C4-2B (cell line): ENCODE results near the gene ASIC4.

Experiments
- H3K27ac ChIP-seq: fragments of 450-650 bp; 2 replicates; pipeline ENCODE4 v1.5.1; 2017
- ZFX ChIP-seq: fragments of 450-650 bp; IDR thresholded peaks from 2 replicates; pipeline ENCODE4 v1.6.1; 2017
- TF ChIP-seq, protein P1 (sequence below): fragments of 450-650 bp; conservative IDR thresholded peaks from 2 replicates; pipeline ENCODE4 v1.5.1; 2017; ENCODE audit warnings: mild to moderate bottlenecking

ASIC4 gene

GRCh38 chr2:219507581-219508443 lies 6.5 kb upstream of the ASIC4 start:
- no peak for TF ChIP-seq ZFX
- TF ChIP-seq, protein P1, sequence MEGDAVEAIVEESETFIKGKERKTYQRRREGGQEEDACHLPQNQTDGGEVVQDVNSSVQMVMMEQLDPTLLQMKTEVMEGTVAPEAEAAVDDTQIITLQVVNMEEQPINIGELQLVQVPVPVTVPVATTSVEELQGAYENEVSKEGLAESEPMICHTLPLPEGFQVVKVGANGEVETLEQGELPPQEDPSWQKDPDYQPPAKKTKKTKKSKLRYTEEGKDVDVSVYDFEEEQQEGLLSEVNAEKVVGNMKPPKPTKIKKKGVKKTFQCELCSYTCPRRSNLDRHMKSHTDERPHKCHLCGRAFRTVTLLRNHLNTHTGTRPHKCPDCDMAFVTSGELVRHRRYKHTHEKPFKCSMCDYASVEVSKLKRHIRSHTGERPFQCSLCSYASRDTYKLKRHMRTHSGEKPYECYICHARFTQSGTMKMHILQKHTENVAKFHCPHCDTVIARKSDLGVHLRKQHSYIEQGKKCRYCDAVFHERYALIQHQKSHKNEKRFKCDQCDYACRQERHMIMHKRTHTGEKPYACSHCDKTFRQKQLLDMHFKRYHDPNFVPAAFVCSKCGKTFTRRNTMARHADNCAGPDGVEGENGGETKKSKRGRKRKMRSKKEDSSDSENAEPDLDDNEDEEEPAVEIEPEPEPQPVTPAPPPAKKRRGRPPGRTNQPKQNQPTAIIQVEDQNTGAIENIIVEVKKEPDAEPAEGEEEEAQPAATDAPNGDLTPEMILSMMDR: no peak
- H3K27ac ChIP-seq: no peak overlapping the region

DNA sequence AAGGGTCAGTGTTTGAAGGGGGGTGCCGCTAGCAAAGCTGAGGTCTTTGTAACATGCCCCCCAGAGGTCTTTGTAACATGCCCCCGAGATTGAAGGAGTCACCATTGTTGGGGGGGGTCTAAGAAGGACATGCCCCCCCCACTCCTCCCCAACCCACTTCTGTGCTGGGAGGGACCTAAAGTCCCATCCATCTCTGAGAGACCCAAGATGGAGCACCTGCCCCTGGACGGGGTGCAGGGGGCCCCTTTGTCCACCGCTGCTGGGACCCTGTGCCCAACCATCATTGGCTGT lies 5.9 kb upstream of the ASIC4 start:
- TF ChIP-seq, protein P1: no peak
- no peak for TF ChIP-seq ZFX

DNA sequence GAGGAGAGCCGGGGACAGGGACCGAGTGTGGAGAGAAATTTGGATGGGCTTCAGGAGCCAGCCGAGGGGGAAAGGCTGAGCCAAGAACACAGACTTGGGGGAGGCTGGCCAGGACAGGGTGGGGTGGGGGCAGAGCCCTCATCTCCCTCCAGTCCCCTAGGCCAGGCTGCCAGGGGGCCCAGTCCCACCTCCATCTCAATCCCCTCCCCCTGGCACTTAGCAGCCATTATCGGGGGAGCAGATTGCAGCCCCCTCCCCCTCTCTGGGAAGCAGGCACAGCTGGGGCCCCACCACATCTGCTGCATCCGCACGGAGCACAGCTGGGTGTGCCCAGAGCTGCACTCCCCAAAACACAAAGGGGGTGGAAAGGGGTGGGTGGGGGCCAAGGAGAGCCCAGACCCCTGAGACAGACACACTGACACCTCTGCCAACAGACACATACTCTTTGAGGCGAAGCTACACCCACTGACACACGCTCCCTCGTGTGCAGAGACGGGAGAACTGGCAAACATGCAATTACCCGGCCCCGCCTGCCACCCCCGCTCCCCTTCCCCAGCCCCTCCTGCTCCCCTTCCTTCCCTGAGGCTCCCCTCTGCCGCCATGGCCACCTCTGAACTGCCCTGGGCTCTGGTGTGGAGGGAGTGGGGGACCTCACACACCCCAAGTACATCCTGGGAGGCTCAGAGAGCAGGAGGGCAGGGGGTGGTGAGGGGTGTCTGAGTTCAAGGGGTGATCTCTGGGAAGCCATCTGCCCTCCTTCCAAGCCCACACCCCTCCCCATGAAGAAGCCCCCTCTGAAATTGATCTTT lies 5.1 kb upstream of the ASIC4 start:
- TF ChIP-seq ZFX: no peak
- TF ChIP-seq, protein P1: no peak

More for the DNA sequence above, 5.9 kb upstream of the ASIC4 start:
- no peak overlapping the region for H3K27ac ChIP-seq

DNA sequence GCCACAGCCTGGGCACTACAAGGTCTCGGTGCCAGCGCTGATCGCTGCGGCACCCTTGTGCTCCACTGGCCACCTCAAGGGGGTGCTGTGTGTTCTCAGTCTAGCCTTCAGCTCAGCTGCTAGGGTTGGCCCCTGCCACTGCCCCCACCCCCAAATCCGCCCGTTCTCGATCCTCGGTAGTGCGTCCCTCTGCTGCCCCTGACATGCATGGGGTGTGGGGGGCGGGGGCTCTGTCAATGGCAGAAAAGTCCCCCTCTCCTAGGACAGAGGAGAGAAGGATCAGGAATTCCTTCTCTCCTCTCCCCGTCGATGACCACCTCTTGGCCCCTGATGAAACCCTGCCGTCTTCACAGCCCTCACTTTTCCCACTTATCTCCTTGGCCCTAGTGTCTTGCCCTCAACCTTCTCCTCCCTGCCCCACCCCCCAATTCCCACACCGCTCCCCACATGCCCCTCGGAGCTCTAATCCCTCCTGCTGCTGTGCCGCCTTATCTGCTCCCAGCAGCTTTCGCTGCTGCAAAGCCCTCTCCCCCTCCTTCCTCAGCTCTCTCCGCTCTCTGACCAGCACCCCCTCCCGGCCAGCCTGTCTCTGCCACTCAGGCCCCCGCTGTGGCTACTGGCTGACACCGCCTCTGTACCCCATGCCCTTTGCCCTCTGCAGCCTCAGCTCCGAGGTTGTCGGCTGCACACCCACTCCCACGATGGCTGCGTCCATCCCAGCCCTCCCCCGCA lies 4.3 kb upstream of the ASIC4 start:
- no peak overlapping the region for H3K27ac ChIP-seq
- TF ChIP-seq, protein P1: peak; percentile 79
- no peak for TF ChIP-seq ZFX

More for the DNA sequence above, 5.1 kb upstream of the ASIC4 start:
- H3K27ac ChIP-seq: no peak overlapping the region

- H3K27ac ChIP-seq: no peak overlapping the region
These were observed 3.7 kb upstream of the ASIC4 start for GRCh38 chr2:219510512-219511135.

GRCh38 chr2:219511547-219512325 lies 2.5 kb upstream of the ASIC4 start:
- no peak overlapping the region for H3K27ac ChIP-seq

More at GRCh38 chr2:219510512-219511135, 3.7 kb upstream of the ASIC4 start:
- no peak for TF ChIP-seq ZFX
- TF ChIP-seq, protein P1: no peak

More at GRCh38 chr2:219511547-219512325, 2.5 kb upstream of the ASIC4 start:
- TF ChIP-seq, protein P1: no peak
- no peak for TF ChIP-seq ZFX
